GM12864 (cell line): ENCODE data around the gene TNFRSF17.
"Not testable (repeated sequence)": the region's sequence is repeated elsewhere in the genome, so short reads cannot be mapped to it uniquely, and the experiment has no call there.

Source experiments
- DNase-seq: peaks from one replicate; pipeline ENCODE4 v3.0.0-alpha.2; 2011; ENCODE audit warnings: low read depth
- H3K4me3 ChIP-seq: 2 replicates; pipeline ENCODE4 v1.5.1; 2011; ENCODE audit warnings: mild to moderate bottlenecking, low read depth, low read length, control low read depth
- TF ChIP-seq, protein P1 (sequence below): IDR thresholded peaks from 2 replicates; pipeline ENCODE4 v1.5.1; 2011; ENCODE audit warnings: low read depth, mild to moderate bottlenecking, moderate library complexity, low read length, control low read depth, inconsistent platforms; ENCODE audit errors: missing control alignments

Gene TNFRSF17

GRCh38 chr16:11963706-11964105, 1.3 kb upstream of the TNFRSF17 start:
- peak overlapping the region; percentile 60 for H3K4me3 ChIP-seq
- no peak for DNase-seq
- TF ChIP-seq, protein P1, sequence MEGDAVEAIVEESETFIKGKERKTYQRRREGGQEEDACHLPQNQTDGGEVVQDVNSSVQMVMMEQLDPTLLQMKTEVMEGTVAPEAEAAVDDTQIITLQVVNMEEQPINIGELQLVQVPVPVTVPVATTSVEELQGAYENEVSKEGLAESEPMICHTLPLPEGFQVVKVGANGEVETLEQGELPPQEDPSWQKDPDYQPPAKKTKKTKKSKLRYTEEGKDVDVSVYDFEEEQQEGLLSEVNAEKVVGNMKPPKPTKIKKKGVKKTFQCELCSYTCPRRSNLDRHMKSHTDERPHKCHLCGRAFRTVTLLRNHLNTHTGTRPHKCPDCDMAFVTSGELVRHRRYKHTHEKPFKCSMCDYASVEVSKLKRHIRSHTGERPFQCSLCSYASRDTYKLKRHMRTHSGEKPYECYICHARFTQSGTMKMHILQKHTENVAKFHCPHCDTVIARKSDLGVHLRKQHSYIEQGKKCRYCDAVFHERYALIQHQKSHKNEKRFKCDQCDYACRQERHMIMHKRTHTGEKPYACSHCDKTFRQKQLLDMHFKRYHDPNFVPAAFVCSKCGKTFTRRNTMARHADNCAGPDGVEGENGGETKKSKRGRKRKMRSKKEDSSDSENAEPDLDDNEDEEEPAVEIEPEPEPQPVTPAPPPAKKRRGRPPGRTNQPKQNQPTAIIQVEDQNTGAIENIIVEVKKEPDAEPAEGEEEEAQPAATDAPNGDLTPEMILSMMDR, result no peak

- TF ChIP-seq, protein P1, result no peak
- DNase-seq, result peak; percentile 68
- H3K4me3 ChIP-seq, result peak overlapping the region; percentile 60
Observed at GRCh38 chr16:11966173-11966572, 1.2 kb downstream of the TNFRSF17 start.

DNA sequence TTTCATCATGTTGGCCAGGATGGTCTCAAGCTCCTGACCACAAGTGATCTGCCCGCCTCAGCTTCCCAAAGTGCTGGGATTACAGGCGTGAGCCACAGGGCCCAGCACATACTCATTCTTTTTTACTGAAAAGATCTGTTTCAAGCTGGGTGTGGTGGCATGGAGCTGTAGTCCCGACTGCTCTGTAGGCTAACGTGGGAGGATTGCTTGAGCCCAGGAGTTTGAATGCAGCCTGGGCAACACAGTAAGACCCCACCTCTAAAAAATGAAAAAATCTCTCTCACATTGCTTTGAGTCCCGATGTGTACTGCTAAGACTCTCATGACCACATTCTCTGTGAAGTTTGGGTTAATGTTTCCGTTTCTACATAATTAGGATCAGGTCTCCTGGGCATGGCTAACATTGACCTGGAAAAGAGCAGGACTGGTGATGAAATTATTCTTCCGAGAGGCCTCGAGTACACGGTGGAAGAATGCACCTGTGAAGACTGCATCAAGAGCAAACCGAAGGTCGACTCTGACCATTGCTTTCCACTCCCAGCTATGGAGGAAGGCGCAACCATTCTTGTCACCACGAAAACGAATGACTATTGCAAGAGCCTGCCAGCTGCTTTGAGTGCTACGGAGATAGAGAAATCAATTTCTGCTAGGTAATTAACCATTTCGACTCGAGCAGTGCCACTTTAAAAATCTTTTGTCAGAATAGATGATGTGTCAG, 2.3 kb downstream of the TNFRSF17 start:
- TF ChIP-seq, protein P1, result no peak
- H3K4me3 ChIP-seq, result peak overlapping the region; percentile 60

DNA sequence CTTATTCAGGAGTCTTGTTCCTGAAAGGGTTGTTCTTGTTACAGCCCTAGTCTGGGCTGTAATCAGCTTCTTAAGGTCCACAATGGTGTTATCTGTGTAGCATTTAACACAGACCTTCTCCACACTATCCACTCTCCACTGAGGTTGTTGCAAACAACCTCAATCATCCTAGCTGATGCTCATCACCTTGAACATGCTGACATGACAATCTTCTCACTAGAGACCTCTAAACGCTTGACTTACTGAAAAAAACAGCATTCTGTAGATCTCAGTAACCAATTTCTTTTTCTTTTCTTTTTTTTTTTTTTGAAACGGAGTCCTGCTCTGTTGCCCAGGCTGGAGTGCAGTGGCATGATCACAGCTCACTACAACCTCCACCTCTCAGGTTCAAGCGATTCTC, 3.6 kb downstream of the TNFRSF17 start:
- TF ChIP-seq, protein P1, result no peak
- no peak overlapping the region; the same call in 1 of the 2 replicates for H3K4me3 ChIP-seq
- no peak for DNase-seq

More for the DNA sequence above, 2.3 kb downstream of the TNFRSF17 start:
- no peak for DNase-seq

GRCh38 chr16:11970292-11970691, 5.3 kb downstream of the TNFRSF17 start:
- not testable (repeated sequence) for H3K4me3 ChIP-seq, DNase-seq

DNA sequence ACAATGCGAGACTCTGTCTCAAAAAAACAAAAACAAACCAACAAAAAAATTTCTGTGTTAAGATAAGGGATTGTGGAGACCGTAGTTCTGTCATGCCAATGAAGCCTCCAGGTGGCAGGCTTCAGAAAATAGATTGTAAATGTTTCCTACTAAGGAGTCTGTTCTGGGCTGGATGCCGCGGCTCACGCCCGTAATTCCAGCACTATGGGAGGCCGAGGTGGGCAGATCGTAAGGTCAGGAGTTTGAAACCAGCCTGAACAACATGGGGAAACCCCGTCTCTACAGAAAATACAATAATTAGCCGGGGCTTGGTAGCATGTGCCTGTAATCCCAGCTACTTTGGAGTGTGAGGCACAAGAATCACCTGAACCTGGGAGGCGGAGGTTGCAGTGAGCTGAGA, 7.1 kb downstream of the TNFRSF17 start:
- TF ChIP-seq, protein P1, result peak; percentile 29
- DNase-seq, result no peak
- H3K4me3 ChIP-seq, result no peak overlapping the region

GRCh38 chr16:11973070-11973469, 8.1 kb downstream of the TNFRSF17 start:
- TF ChIP-seq, protein P1, result no peak
- H3K4me3 ChIP-seq, result no peak overlapping the region
- DNase-seq, result no peak
